Measurements from ENCODE around the gene UVRAG. TPM values are rescaled to one million over a fixed set of nuclear protein-coding genes. Genes with fewer than 3 reads are reported as not detected.

The UVRAG gene
- total RNA-seq: 14.7 TPM

DNA sequence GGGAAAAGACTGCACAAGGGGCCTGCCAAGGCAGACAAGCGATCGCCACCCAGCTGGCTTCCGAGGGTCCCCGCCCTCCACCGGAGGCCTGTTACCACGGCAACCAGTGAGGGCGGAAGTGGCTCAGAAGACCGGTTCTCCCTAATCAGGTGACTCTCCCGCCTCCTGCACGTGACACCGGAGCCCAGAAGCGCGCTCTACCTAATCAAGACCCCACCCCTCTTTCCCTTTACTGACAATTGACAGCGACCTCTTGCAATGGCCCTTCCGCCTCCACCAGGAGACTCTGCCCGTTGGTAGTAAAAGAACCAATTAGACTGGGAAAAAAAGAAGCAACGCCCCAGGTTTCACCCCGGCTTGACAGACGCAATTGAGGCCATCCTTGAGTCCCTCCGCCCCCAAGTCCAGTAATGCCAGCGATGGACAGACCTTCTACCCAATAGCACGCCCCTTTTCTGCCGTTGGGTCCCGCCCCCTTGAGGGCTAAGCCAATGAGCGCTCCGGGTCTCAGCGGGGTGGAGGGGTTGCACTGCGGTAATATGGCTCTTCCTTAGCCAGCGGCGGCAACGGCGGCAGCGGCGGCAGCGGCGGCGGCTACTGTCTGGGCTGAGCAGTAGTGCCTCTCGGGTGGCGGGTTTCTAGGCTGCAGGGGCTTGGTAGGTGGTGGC is at the start of gene UVRAG:
Gene UVRAG (plus strand): TSS at position 534 of the 668 bp plus-strand sequence. CDS start 198 bp downstream, outside the sequence.
- intact Hi-C loops (cut with DNase I): no loop called here
- peak; percentile 98 to 100 for DNase-seq (ENCODE audit: extremely low spot score in 2 of 2)
- Histone ChIP-seq H3K36me3 (no peaks in the 10 kb centered on the region), H3K4me3 (peak within 1 kb of the TSS; percentile 96 to 97), H3K27me3 (no peaks in the 10 kb centered on the region), H3K4me1 (peaks cover 45% of the 10 kb centered on the region), H3K27ac (peak within 1 kb of the TSS; percentile 90), H3K9me3 (no peaks in the 10 kb centered on the region)
- TF ChIP-seq POLR2AphosphoS5 (IDR thresholded peaks at IDR 0.05; ENCODE audit: insufficient read depth in 1 of 2, low read depth in 1 of 2): peak; percentile 90 to 93
- TF ChIP-seq, protein P1, sequence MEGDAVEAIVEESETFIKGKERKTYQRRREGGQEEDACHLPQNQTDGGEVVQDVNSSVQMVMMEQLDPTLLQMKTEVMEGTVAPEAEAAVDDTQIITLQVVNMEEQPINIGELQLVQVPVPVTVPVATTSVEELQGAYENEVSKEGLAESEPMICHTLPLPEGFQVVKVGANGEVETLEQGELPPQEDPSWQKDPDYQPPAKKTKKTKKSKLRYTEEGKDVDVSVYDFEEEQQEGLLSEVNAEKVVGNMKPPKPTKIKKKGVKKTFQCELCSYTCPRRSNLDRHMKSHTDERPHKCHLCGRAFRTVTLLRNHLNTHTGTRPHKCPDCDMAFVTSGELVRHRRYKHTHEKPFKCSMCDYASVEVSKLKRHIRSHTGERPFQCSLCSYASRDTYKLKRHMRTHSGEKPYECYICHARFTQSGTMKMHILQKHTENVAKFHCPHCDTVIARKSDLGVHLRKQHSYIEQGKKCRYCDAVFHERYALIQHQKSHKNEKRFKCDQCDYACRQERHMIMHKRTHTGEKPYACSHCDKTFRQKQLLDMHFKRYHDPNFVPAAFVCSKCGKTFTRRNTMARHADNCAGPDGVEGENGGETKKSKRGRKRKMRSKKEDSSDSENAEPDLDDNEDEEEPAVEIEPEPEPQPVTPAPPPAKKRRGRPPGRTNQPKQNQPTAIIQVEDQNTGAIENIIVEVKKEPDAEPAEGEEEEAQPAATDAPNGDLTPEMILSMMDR (IDR thresholded peaks at IDR 0.05): peak in 1 of 3 experiments; percentile 22
- TF ChIP-seq POLR2A (IDR thresholded peaks at IDR 0.05): peak in 1 of 2 donors; percentile 89

DNA sequence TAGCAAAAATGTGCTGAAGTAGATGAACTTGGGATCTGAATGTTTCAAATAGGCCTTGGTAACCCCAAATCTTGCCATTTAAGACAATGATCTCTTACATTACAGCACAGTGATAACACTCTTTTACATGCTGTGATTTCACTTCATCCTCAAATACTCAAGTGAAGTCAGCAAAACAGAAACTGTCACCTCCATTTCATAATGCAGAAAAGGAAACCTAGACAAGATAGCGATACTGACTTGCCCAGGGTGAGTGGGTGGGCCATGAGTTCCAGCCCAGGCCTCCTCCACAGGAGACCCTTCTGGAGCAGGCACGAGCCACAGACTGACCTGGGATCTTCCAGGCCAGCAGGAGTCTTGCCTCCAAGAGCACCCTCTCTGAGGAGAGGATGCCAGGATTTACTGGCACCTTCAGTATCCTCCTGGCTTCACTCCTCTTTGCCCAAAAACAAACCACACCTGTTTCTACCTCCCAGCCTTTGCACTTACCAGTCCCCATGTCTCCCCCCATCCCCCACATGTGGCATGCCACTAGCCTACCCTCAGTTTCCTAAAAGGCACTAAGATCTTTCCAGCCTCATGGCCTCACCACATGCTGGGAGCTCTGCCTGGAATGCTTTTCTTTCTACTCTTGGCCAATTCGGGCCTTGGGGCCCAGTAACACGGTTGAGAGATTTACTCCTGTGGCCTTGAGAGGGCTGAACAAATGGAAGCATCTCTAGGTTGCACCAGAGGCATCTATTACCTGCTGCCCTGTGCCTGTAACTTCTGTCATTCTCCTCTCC is 48.4 kb upstream of the UVRAG start:
- Histone ChIP-seq H3K27me3 (no peaks in the 10 kb centered on the region), H3K4me3 (no peak overlapping the region), H3K9me3 (no peaks in the 10 kb centered on the region), H3K36me3 (no peaks in the 10 kb centered on the region), H3K4me1 (peaks cover 21% of the 10 kb centered on the region), H3K27ac (no peak overlapping the region)
- TF ChIP-seq, protein P1 (IDR thresholded peaks at IDR 0.05): no peak
- TF ChIP-seq POLR2AphosphoS5 (IDR thresholded peaks at IDR 0.05; ENCODE audit: insufficient read depth in 1 of 2, low read depth in 1 of 2): no peak
- TF ChIP-seq POLR2A (IDR thresholded peaks at IDR 0.05): no peak
- intact Hi-C loops (cut with DNase I): no loop called here
- DNase-seq (ENCODE audit: extremely low spot score in 2 of 2): no peak

DNA sequence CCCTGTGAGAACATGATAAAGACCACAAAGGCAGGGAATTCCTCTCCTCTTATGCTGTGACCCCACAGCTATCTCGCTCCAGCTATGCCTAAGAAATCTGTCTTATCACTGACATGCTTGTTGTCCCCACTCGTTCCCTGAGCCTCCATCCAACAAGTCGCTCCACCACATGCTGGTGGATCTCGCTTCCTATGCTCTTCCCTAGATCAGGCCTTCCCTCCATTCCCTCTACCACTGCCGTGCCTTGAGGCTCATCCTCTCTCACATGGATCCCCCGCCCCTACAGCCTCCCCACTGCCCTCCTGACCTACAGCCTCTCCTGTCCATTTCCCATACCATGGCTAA is 47.8 kb upstream of the UVRAG start:
- Histone ChIP-seq H3K9me3 (no peaks in the 10 kb centered on the region), H3K27ac (no peak overlapping the region), H3K4me1 (peaks cover 21% of the 10 kb centered on the region), H3K4me3 (no peak overlapping the region), H3K27me3 (no peaks in the 10 kb centered on the region), H3K36me3 (no peaks in the 10 kb centered on the region)
- no peak for TF ChIP-seq POLR2AphosphoS5 (IDR thresholded peaks at IDR 0.05; ENCODE audit: insufficient read depth in 1 of 2, low read depth in 1 of 2)
- TF ChIP-seq, protein P1 (IDR thresholded peaks at IDR 0.05): no peak
- no peak for TF ChIP-seq POLR2A (IDR thresholded peaks at IDR 0.05)
- DNase-seq (ENCODE audit: extremely low spot score in 2 of 2): no peak
- intact Hi-C loops (cut with DNase I): no loop called here

DNA sequence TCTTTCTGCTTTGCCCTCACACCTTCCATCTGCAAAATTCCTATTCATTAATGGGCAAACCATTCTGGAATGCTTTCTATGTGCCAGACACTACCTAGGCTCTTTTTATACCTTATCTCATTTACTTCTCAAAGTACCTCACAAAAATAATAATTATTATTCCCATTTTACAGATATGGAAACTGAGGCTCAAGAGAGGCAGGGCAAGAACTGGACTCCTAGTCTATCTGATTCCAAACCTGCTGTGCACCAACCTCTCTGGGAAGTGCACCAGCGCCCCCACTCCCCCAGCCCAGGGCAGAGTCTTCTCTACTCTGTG is 47.3 kb upstream of the UVRAG start:
- H3K4me1 ChIP-seq: peaks cover 21% of the 10 kb centered on the region
- no peaks in the 10 kb centered on the region for H3K36me3 ChIP-seq
- H3K4me3 ChIP-seq: peak overlapping the region in 1 of 2 donors; percentile 49
- no peaks in the 10 kb centered on the region for H3K27me3 ChIP-seq
- DNase-seq (ENCODE audit: extremely low spot score in 2 of 2): no peak
- TF ChIP-seq POLR2A (IDR thresholded peaks at IDR 0.05): no peak
- TF ChIP-seq, protein P1 (IDR thresholded peaks at IDR 0.05): no peak
- no peak for TF ChIP-seq POLR2AphosphoS5 (IDR thresholded peaks at IDR 0.05; ENCODE audit: insufficient read depth in 1 of 2, low read depth in 1 of 2)
- H3K9me3 ChIP-seq: no peaks in the 10 kb centered on the region
- no peak overlapping the region for H3K27ac ChIP-seq
- intact Hi-C loops (cut with DNase I): no loop called here
